ENCODE data around the gene PRSS56. TPM values are rescaled to one million over a fixed set of nuclear protein-coding genes. Genes with fewer than 3 reads are reported as not detected.

Gene PRSS56
- total RNA-seq, 1 experiment from 2014 or later: not detected

GRCh38 chr2:232540441-232541041, 20.4 kb downstream of the PRSS56 start:
- DNase-seq (ENCODE audit: low read depth): no peak

GRCh38 chr2:232541195-232541960, 21.2 kb downstream of the PRSS56 start:
- no peak for DNase-seq (ENCODE audit: low read depth)

- DNase-seq (ENCODE audit: low read depth): no peak
These were observed 21.9 kb downstream of the PRSS56 start for GRCh38 chr2:232541961-232542714.

GRCh38 chr2:232542715-232543467, 22.7 kb downstream of the PRSS56 start:
- DNase-seq (ENCODE audit: low read depth): no peak

GRCh38 chr2:232543491-232543890, 23.3 kb downstream of the PRSS56 start:
- DNase-seq (ENCODE audit: low read depth): no peak

- DNase-seq (ENCODE audit: low read depth): no peak
These were observed 23.9 kb downstream of the PRSS56 start for GRCh38 chr2:232543928-232544631.

GRCh38 chr2:232544674-232545073, 24.5 kb downstream of the PRSS56 start:
- DNase-seq (ENCODE audit: low read depth): no peak

- DNase-seq (ENCODE audit: low read depth): no peak
These were observed 25.6 kb downstream of the PRSS56 start for GRCh38 chr2:232545511-232546375.

GRCh38 chr2:232547991-232548390, 27.8 kb downstream of the PRSS56 start:
- no peak for DNase-seq (ENCODE audit: low read depth)

GRCh38 chr2:232549655-232550353, 29.6 kb downstream of the PRSS56 start:
- DNase-seq (ENCODE audit: low read depth): no peak

- peak; percentile 91 for DNase-seq (ENCODE audit: low read depth)
These were observed 30.4 kb downstream of the PRSS56 start, which contains the start of the genes EIF4E2 and TIGD1 for GRCh38 chr2:232550354-232551249. Gene EIF4E2 (plus strand): TSS chr2:232550689. CDS start chr2:232550725, 36 bp downstream. Gene TIGD1 (minus strand): TSS chr2:232550557. CDS start chr2:232549882, 675 bp downstream.

- no peak for DNase-seq (ENCODE audit: low read depth)
These were observed 31.1 kb downstream of the PRSS56 start for GRCh38 chr2:232551250-232551638.

GRCh38 chr2:232551776-232552175, 31.6 kb downstream of the PRSS56 start:
- DNase-seq (ENCODE audit: low read depth): no peak

- no peak for DNase-seq (ENCODE audit: low read depth)
These were observed 36.2 kb downstream of the PRSS56 start for GRCh38 chr2:232556426-232556825.

GRCh38 chr2:232562515-232563151, 42.4 kb downstream of the PRSS56 start:
- DNase-seq (ENCODE audit: low read depth): no peak

- DNase-seq (ENCODE audit: low read depth): no peak
These were observed 43.4 kb downstream of the PRSS56 start for GRCh38 chr2:232563580-232563979.

- no peak for DNase-seq (ENCODE audit: low read depth)
These were observed 47.5 kb downstream of the PRSS56 start for GRCh38 chr2:232567721-232568120.
